Measurements from ENCODE around the gene ADAMTS17.
"Not testable (repeated sequence)": the region's sequence is repeated elsewhere in the genome, so short reads cannot be mapped to it uniquely, and the experiment has no call there.

Gene ADAMTS17

GRCh38 chr15:100098705-100099104 is 243.1 kb downstream of the ADAMTS17 start:
- Histone ChIP-seq H3K9ac (ENCODE audit: low read depth, low read length) (no peak overlapping the region), H3K9me3 (ENCODE audit: insufficient read depth, low read depth, low read length) (no peaks in the 10 kb centered on the region), H3K27ac (ENCODE audit: low read length) (no peak overlapping the region), H3K4me3 (ENCODE audit: low read length) (no peak overlapping the region), H3K4me1 (ENCODE audit: insufficient read depth, low read length) (peaks cover 6% of the 10 kb centered on the region; the same call in 1 of the 2 replicates), H3K27me3 (ENCODE audit: insufficient read depth, low read length) (no peaks in the 10 kb centered on the region), H3K36me3 (ENCODE audit: insufficient read depth, low read depth, low read length) (no peaks in the 10 kb centered on the region)

GRCh38 chr15:100097342-100098127 is 244.2 kb downstream of the ADAMTS17 start:
- Histone ChIP-seq H3K9me3 (ENCODE audit: insufficient read depth, low read depth, low read length) (no peaks in the 10 kb centered on the region), H3K27me3 (ENCODE audit: insufficient read depth, low read length) (no peaks in the 10 kb centered on the region)

GRCh38 chr15:100096700-100097099 is 245.1 kb downstream of the ADAMTS17 start:
- H3K36me3 ChIP-seq (ENCODE audit: insufficient read depth, low read depth, low read length), result no peaks in the 10 kb centered on the region
- H3K4me1 ChIP-seq (ENCODE audit: insufficient read depth, low read length), result peaks cover 6% of the 10 kb centered on the region; the same call in 1 of the 2 replicates

More at GRCh38 chr15:100097342-100098127, 244.2 kb downstream of the ADAMTS17 start:
- peaks cover 6% of the 10 kb centered on the region; the same call in 1 of the 2 replicates for H3K4me1 ChIP-seq (ENCODE audit: insufficient read depth, low read length)
- H3K36me3 ChIP-seq (ENCODE audit: insufficient read depth, low read depth, low read length), result no peaks in the 10 kb centered on the region
- no peak overlapping the region for H3K4me3 ChIP-seq (ENCODE audit: low read length)
- no peak overlapping the region for H3K27ac ChIP-seq (ENCODE audit: low read length)
- no peak overlapping the region for H3K9ac ChIP-seq (ENCODE audit: low read depth, low read length)

GRCh38 chr15:100096248-100096600 is 245.6 kb downstream of the ADAMTS17 start:
- Histone ChIP-seq H3K4me3 (ENCODE audit: low read length) (no peak overlapping the region), H3K27ac (ENCODE audit: low read length) (no peak overlapping the region), H3K27me3 (ENCODE audit: insufficient read depth, low read length) (no peaks in the 10 kb centered on the region), H3K9me3 (ENCODE audit: insufficient read depth, low read depth, low read length) (no peaks in the 10 kb centered on the region), H3K4me1 (ENCODE audit: insufficient read depth, low read length) (peaks cover 6% of the 10 kb centered on the region; the same call in 1 of the 2 replicates), H3K36me3 (ENCODE audit: insufficient read depth, low read depth, low read length) (no peaks in the 10 kb centered on the region), H3K9ac (ENCODE audit: low read depth, low read length) (no peak overlapping the region)

More at GRCh38 chr15:100096700-100097099, 245.1 kb downstream of the ADAMTS17 start:
- Histone ChIP-seq H3K9ac (ENCODE audit: low read depth, low read length) (no peak overlapping the region), H3K4me3 (ENCODE audit: low read length) (no peak overlapping the region), H3K9me3 (ENCODE audit: insufficient read depth, low read depth, low read length) (no peaks in the 10 kb centered on the region), H3K27ac (ENCODE audit: low read length) (no peak overlapping the region), H3K27me3 (ENCODE audit: insufficient read depth, low read length) (no peaks in the 10 kb centered on the region)

- Histone ChIP-seq H3K27me3 (ENCODE audit: insufficient read depth, low read length) (no peaks in the 10 kb centered on the region), H3K36me3 (ENCODE audit: insufficient read depth, low read depth, low read length) (no peaks in the 10 kb centered on the region), H3K4me1 (ENCODE audit: insufficient read depth, low read length) (peaks cover 6% of the 10 kb centered on the region; the same call in 1 of the 2 replicates), H3K27ac (ENCODE audit: low read length) (no peak overlapping the region), H3K9me3 (ENCODE audit: insufficient read depth, low read depth, low read length) (no peaks in the 10 kb centered on the region), H3K9ac (ENCODE audit: low read depth, low read length) (no peak overlapping the region), H3K4me3 (ENCODE audit: low read length) (no peak overlapping the region)
Observed at GRCh38 chr15:100095541-100096247, 246.1 kb downstream of the ADAMTS17 start.

- Histone ChIP-seq H3K9me3 (ENCODE audit: insufficient read depth, low read depth, low read length) (no peaks in the 10 kb centered on the region), H3K4me1 (ENCODE audit: insufficient read depth, low read length) (peaks cover 6% of the 10 kb centered on the region; the same call in 1 of the 2 replicates), H3K4me3 (ENCODE audit: low read length) (no peak overlapping the region), H3K27me3 (ENCODE audit: insufficient read depth, low read length) (no peaks in the 10 kb centered on the region), H3K36me3 (ENCODE audit: insufficient read depth, low read depth, low read length) (no peaks in the 10 kb centered on the region), H3K9ac (ENCODE audit: low read depth, low read length) (no peak overlapping the region), H3K27ac (ENCODE audit: low read length) (no peak overlapping the region)
Observed at GRCh38 chr15:100094127-100094510, 247.7 kb downstream of the ADAMTS17 start.

- Histone ChIP-seq H3K27me3 (ENCODE audit: insufficient read depth, low read length) (no peaks in the 10 kb centered on the region), H3K4me1 (ENCODE audit: insufficient read depth, low read length) (peaks cover 6% of the 10 kb centered on the region; the same call in 1 of the 2 replicates), H3K27ac (ENCODE audit: low read length) (no peak overlapping the region), H3K9me3 (ENCODE audit: insufficient read depth, low read depth, low read length) (no peaks in the 10 kb centered on the region), H3K9ac (ENCODE audit: low read depth, low read length) (no peak overlapping the region), H3K36me3 (ENCODE audit: insufficient read depth, low read depth, low read length) (no peaks in the 10 kb centered on the region), H3K4me3 (ENCODE audit: low read length) (no peak overlapping the region)
Observed at GRCh38 chr15:100093211-100094126, 248.3 kb downstream of the ADAMTS17 start.

- H3K27ac ChIP-seq (ENCODE audit: low read length), result no peak overlapping the region
- H3K36me3 ChIP-seq (ENCODE audit: insufficient read depth, low read depth, low read length), result no peaks in the 10 kb centered on the region
- H3K4me1 ChIP-seq (ENCODE audit: insufficient read depth, low read length), result peaks cover 6% of the 10 kb centered on the region; the same call in 1 of the 2 replicates
- no peaks in the 10 kb centered on the region for H3K9me3 ChIP-seq (ENCODE audit: insufficient read depth, low read depth, low read length)
- no peak overlapping the region for H3K9ac ChIP-seq (ENCODE audit: low read depth, low read length)
- no peak overlapping the region for H3K4me3 ChIP-seq (ENCODE audit: low read length)
- no peaks in the 10 kb centered on the region for H3K27me3 ChIP-seq (ENCODE audit: insufficient read depth, low read length)
Observed at GRCh38 chr15:100092034-100092433, 249.7 kb downstream of the ADAMTS17 start.

- no peaks in the 10 kb centered on the region for H3K9me3 ChIP-seq (ENCODE audit: insufficient read depth, low read depth, low read length)
- H3K27ac ChIP-seq (ENCODE audit: low read length), result no peak overlapping the region
- no peaks in the 10 kb centered on the region for H3K27me3 ChIP-seq (ENCODE audit: insufficient read depth, low read length)
- H3K4me1 ChIP-seq (ENCODE audit: insufficient read depth, low read length), result peaks cover 6% of the 10 kb centered on the region; the same call in 1 of the 2 replicates
- H3K4me3 ChIP-seq (ENCODE audit: low read length), result no peak overlapping the region
- no peak overlapping the region for H3K9ac ChIP-seq (ENCODE audit: low read depth, low read length)
- no peaks in the 10 kb centered on the region for H3K36me3 ChIP-seq (ENCODE audit: insufficient read depth, low read depth, low read length)
Observed at GRCh38 chr15:100090411-100090810, 251.4 kb downstream of the ADAMTS17 start.

GRCh38 chr15:100084042-100084821 is 257.5 kb downstream of the ADAMTS17 start:
- H3K4me1 ChIP-seq (ENCODE audit: insufficient read depth, low read length); H3K9ac ChIP-seq (ENCODE audit: low read depth, low read length); H3K9me3 ChIP-seq (ENCODE audit: insufficient read depth, low read depth, low read length); H3K27ac ChIP-seq (ENCODE audit: low read length); H3K27me3 ChIP-seq (ENCODE audit: insufficient read depth, low read length); H3K4me3 ChIP-seq (ENCODE audit: low read length); H3K36me3 ChIP-seq (ENCODE audit: insufficient read depth, low read depth, low read length): not testable (repeated sequence)
